ENCODE measurements around the gene TCF12. TPM values are rescaled to one million over a fixed set of nuclear protein-coding genes. Genes with fewer than 3 reads are reported as not detected.

Gene TCF12
- total RNA-seq, 1 donor from 2014 or later: 149 TPM

- H3K4me3 Mint-ChIP-seq: no peak overlapping the region
- no peaks in the 10 kb centered on the region for H3K79me2 ChIP-seq (ENCODE audit: low read depth)
- no peak overlapping the region for H3K4me2 ChIP-seq
- H3K36me3 Mint-ChIP-seq: peaks cover 29% of the 10 kb centered on the region
- H3K27me3 Mint-ChIP-seq (ENCODE audit: insufficient read depth, low read depth): no peaks in the 10 kb centered on the region
- no peaks in the 10 kb centered on the region for H3K36me3 ChIP-seq
- H3F3A ChIP-seq (ENCODE audit: low read depth): no peaks in the 10 kb centered on the region
- H3K27ac ChIP-seq: no peak overlapping the region
- peaks cover 19% of the 10 kb centered on the region for H3K9me3 Mint-ChIP-seq
- no peak for DNase-seq (ENCODE audit: low spot score)
- no peak overlapping the region for H3K4me3 ChIP-seq
- H4K20me1 ChIP-seq (ENCODE audit: low read depth): no peaks in the 10 kb centered on the region
- peaks cover 6% of the 10 kb centered on the region for H3K4me1 ChIP-seq
- no peak overlapping the region for H2AFZ ChIP-seq (replicated peaks)
- H3K9ac ChIP-seq: no peak overlapping the region
- H3K27ac Mint-ChIP-seq: no peak overlapping the region
- H3K27me3 ChIP-seq: no peaks in the 10 kb centered on the region
- H3K9me3 ChIP-seq (ENCODE audit: low read depth): no peaks in the 10 kb centered on the region
- peaks cover 14% of the 10 kb centered on the region for H3K4me1 Mint-ChIP-seq
- TF ChIP-seq, protein P1, sequence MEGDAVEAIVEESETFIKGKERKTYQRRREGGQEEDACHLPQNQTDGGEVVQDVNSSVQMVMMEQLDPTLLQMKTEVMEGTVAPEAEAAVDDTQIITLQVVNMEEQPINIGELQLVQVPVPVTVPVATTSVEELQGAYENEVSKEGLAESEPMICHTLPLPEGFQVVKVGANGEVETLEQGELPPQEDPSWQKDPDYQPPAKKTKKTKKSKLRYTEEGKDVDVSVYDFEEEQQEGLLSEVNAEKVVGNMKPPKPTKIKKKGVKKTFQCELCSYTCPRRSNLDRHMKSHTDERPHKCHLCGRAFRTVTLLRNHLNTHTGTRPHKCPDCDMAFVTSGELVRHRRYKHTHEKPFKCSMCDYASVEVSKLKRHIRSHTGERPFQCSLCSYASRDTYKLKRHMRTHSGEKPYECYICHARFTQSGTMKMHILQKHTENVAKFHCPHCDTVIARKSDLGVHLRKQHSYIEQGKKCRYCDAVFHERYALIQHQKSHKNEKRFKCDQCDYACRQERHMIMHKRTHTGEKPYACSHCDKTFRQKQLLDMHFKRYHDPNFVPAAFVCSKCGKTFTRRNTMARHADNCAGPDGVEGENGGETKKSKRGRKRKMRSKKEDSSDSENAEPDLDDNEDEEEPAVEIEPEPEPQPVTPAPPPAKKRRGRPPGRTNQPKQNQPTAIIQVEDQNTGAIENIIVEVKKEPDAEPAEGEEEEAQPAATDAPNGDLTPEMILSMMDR (IDR thresholded peaks at IDR 0.05): no peak
- TF ChIP-seq EZH2 (IDR thresholded peaks at IDR 0.05): no peak
- TF ChIP-seq EZH2phosphoT487 (IDR thresholded peaks at IDR 0.05): no peak
Measured at GRCh38 chr15:57189466-57189865, 271.0 kb downstream of the TCF12 start.

- Histone ChIP-seq H3K4me1 (peaks cover 6% of the 10 kb centered on the region), H4K20me1 (ENCODE audit: low read depth) (no peaks in the 10 kb centered on the region), H3K79me2 (ENCODE audit: low read depth) (no peaks in the 10 kb centered on the region), H3K4me2 (no peak overlapping the region), H3K9ac (no peak overlapping the region), H3F3A (ENCODE audit: low read depth) (no peaks in the 10 kb centered on the region), H3K9me3 (ENCODE audit: low read depth) (no peaks in the 10 kb centered on the region), H3K36me3 (no peaks in the 10 kb centered on the region), H3K4me3 (no peak overlapping the region), H3K27ac (no peak overlapping the region), H3K27me3 (no peaks in the 10 kb centered on the region), H2AFZ (replicated peaks) (no peak overlapping the region)
- Mint-ChIP-seq H3K36me3 (peaks cover 27% of the 10 kb centered on the region), H3K4me1 (peaks cover 14% of the 10 kb centered on the region), H3K4me3 (no peak overlapping the region), H3K27ac (peak overlapping the region; percentile 54), H3K27me3 (ENCODE audit: insufficient read depth, low read depth) (peaks cover 2% of the 10 kb centered on the region), H3K9me3 (peaks cover 19% of the 10 kb centered on the region)
- DNase-seq (ENCODE audit: low spot score): no peak
- TF ChIP-seq, protein P1 (IDR thresholded peaks at IDR 0.05): no peak
- TF ChIP-seq EZH2 (IDR thresholded peaks at IDR 0.05) (no peak), EZH2phosphoT487 (IDR thresholded peaks at IDR 0.05) (no peak)
Measured at GRCh38 chr15:57190208-57190607, 271.8 kb downstream of the TCF12 start.

- Mint-ChIP-seq H3K27ac (no peak overlapping the region), H3K9me3 (no peaks in the 10 kb centered on the region)
- no peak overlapping the region for H3K4me2 ChIP-seq
Measured at GRCh38 chr15:57193161-57193560, 274.7 kb downstream of the TCF12 start.

More at GRCh38 chr15:57193161-57193560, 274.7 kb downstream of the TCF12 start:
- DNase-seq (ENCODE audit: low spot score): no peak
- TF ChIP-seq, protein P1 (IDR thresholded peaks at IDR 0.05): no peak
- no peak for TF ChIP-seq EZH2 (IDR thresholded peaks at IDR 0.05)
- no peak for TF ChIP-seq EZH2phosphoT487 (IDR thresholded peaks at IDR 0.05)
- H3K27me3 ChIP-seq: no peaks in the 10 kb centered on the region
- peaks cover 10% of the 10 kb centered on the region for H3F3A ChIP-seq (ENCODE audit: low read depth)
- Mint-ChIP-seq H3K27me3 (ENCODE audit: insufficient read depth, low read depth) (peaks cover 2% of the 10 kb centered on the region), H3K36me3 (peaks cover 15% of the 10 kb centered on the region), H3K4me3 (no peak overlapping the region), H3K4me1 (peaks cover 24% of the 10 kb centered on the region)
- H4K20me1 ChIP-seq (ENCODE audit: low read depth): no peaks in the 10 kb centered on the region
- H3K4me1 ChIP-seq: peaks cover 17% of the 10 kb centered on the region
- H3K27ac ChIP-seq: no peak overlapping the region
- no peaks in the 10 kb centered on the region for H3K9me3 ChIP-seq (ENCODE audit: low read depth)
- no peaks in the 10 kb centered on the region for H3K79me2 ChIP-seq (ENCODE audit: low read depth)
- no peak overlapping the region for H2AFZ ChIP-seq (replicated peaks)
- H3K36me3 ChIP-seq: no peaks in the 10 kb centered on the region
- H3K4me3 ChIP-seq: no peak overlapping the region
- H3K9ac ChIP-seq: no peak overlapping the region
